GM06990 (cell line): ENCODE results near the gene NFATC2.
A peak's percentile ranks its signal among the peaks of the same experiment; 100 is the strongest.

ENCODE experiments used
- DNase-seq: peaks from one replicate; pipeline ENCODE4 v3.0.0-alpha.2; 2011; ENCODE audit not compliant: insufficient read length; ENCODE audit errors: extremely low read depth
- H3K27me3 ChIP-seq: replicated peaks from 2 replicates; pipeline ENCODE4 v1.6.0; 2011; ENCODE audit warnings: low read length; ENCODE audit not compliant: control insufficient read depth, insufficient read depth
- H3K36me3 ChIP-seq: 2 replicates; pipeline ENCODE4 v1.5.1; 2011; ENCODE audit warnings: low read length; ENCODE audit not compliant: control insufficient read depth, insufficient read depth
- H3K4me3 ChIP-seq: replicated peaks from 2 replicates; pipeline ENCODE4 v1.5.1; 2011; ENCODE audit warnings: low read depth, mild to moderate bottlenecking, control low read depth, low read length
- CTCF ChIP-seq: IDR thresholded peaks from 2 replicates; pipeline ENCODE4 v1.5.1; 2011; ENCODE audit warnings: low read length, control low read depth, mild to moderate bottlenecking, inconsistent platforms; ENCODE audit not compliant: insufficient read depth, poor library complexity, severe bottlenecking

NFATC2 gene

GRCh38 chr20:51374961-51375360, 167.6 kb downstream of the NFATC2 start:
- TF ChIP-seq CTCF = no peak
- H3K36me3 ChIP-seq = no peaks in the 10 kb centered on the region
- H3K27me3 ChIP-seq = no peaks in the 10 kb centered on the region
- DNase-seq = no peak
- no peak overlapping the region for H3K4me3 ChIP-seq

- no peak for DNase-seq
These were observed 168.1 kb downstream of the NFATC2 start for GRCh38 chr20:51374456-51374830.

GRCh38 chr20:51373713-51374455, 168.6 kb downstream of the NFATC2 start:
- no peak for TF ChIP-seq CTCF

More at GRCh38 chr20:51374456-51374830, 168.1 kb downstream of the NFATC2 start:
- TF ChIP-seq CTCF = no peak
- Histone ChIP-seq H3K4me3 (no peak overlapping the region), H3K27me3 (no peaks in the 10 kb centered on the region), H3K36me3 (no peaks in the 10 kb centered on the region)

GRCh38 chr20:51372966-51373365, 169.6 kb downstream of the NFATC2 start:
- Histone ChIP-seq H3K36me3 (no peaks in the 10 kb centered on the region), H3K4me3 (no peak overlapping the region), H3K27me3 (no peaks in the 10 kb centered on the region)
- TF ChIP-seq CTCF = no peak
- DNase-seq = no peak

More at GRCh38 chr20:51373713-51374455, 168.6 kb downstream of the NFATC2 start:
- no peaks in the 10 kb centered on the region for H3K27me3 ChIP-seq
- no peaks in the 10 kb centered on the region for H3K36me3 ChIP-seq
- no peak overlapping the region for H3K4me3 ChIP-seq
- no peak for DNase-seq

- no peaks in the 10 kb centered on the region for H3K27me3 ChIP-seq
- peak; percentile 84 for TF ChIP-seq CTCF
- H3K36me3 ChIP-seq = no peaks in the 10 kb centered on the region
- peak; percentile 31 for DNase-seq
- no peak overlapping the region for H3K4me3 ChIP-seq
These were observed 170.2 kb downstream of the NFATC2 start for GRCh38 chr20:51372176-51372803.
